T follicular helper cell (primary cell): ENCODE results near the gene UBE2R2.
"Not testable (repeated sequence)": the region's sequence is repeated elsewhere in the genome, so short reads cannot be mapped to it uniquely, and the experiment has no call there.

Source experiments
- DNase-seq: peaks from one replicate; pipeline ENCODE4 v3.0.0-alpha.2; 2020; ENCODE audit warnings: low read depth
- total RNA-seq, 2 experiments: gene quantifications; one replicate each; lab custom pipeline; 2026; lab: John Stamatoyannopoulos, UW

UBE2R2 gene, protein sequence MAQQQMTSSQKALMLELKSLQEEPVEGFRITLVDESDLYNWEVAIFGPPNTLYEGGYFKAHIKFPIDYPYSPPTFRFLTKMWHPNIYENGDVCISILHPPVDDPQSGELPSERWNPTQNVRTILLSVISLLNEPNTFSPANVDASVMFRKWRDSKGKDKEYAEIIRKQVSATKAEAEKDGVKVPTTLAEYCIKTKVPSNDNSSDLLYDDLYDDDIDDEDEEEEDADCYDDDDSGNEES
- total RNA-seq, result 37.8 to 44.1 reads per million in 2 experiments

DNA sequence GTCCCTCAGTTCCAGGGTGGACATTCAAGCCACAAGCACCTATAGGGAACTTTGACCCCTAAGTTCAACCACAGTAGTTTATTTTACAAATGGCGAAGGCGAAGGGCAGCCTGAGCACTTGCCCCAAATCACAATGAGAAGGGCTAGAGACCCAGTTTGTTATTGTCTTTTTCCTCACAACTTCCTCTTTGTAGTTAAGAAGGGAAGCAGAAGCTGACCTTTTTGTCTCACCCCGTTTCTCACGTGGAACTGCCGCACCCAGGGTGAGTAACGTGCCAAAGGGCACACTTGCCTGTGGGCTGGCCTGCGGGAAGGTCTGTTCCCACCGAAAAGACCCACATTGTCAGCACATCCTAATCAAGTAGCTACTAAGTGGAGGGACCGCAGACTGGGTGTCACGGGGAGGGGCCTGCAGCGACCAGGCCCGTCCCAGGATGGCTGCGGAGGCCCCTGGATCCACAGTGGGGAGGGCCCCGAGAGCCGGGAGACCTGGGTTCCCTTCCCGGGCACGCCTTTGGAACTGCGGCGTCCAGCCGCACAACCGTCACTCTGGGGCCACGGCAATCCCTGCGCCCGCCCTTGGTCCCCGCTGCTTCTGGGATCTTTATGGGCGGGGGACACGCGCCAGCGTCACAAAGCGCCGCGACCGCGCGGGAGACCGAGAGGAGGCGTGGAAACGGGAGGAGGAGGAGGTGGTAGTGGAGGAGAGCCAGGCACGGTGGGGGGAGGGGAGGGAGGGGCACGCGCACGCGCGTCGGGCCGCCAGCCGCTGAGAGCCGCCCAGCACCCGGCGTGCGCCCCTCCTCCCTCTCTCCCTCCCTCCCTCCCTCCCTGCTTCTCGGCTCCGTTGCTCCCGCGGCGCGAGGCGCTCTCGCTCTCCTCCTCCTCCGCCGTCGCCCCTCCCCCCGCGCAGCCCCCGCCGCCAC lies at the start of gene UBE2R2:
Gene UBE2R2, plus strand, starts transcription at position 834 of the 926 bp plus-strand sequence. CDS start 598 bp downstream, outside the sequence.
- DNase-seq, result peak; percentile 93

DNA sequence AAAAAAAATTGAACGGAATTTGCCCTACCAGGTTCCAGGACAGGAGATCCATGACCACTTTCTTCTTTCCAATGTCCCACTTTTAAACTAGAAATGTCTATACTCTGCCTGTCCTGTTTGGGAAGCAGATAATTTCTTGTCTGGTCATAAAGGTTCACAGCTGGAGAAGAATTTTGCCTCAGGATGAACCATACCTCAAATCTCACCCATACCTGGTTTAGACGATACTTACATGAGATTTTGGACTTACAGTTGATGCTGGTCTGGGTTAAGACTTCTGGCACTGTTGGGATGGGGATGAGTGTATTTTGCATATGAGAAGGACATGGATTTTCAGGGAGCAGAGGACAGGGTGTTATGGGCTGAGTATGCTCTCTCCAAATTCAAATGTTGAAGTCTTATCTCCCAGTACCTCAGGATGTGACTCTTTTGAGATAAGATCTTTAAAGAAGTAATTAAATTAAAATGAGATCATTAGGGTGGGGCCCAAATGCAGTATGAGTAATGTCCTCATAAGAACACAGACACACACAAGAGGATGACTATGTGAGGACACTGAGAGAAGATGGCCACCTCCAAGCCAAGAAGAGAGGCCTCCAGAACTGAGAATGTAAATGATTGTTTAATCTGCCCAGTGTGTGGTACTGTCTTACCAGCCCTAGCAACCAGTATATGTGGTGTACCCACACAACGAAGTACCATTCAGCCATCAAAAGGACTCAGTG lies 46.6 kb upstream of the UBE2R2 start:
- DNase-seq, result not testable (repeated sequence)

DNA sequence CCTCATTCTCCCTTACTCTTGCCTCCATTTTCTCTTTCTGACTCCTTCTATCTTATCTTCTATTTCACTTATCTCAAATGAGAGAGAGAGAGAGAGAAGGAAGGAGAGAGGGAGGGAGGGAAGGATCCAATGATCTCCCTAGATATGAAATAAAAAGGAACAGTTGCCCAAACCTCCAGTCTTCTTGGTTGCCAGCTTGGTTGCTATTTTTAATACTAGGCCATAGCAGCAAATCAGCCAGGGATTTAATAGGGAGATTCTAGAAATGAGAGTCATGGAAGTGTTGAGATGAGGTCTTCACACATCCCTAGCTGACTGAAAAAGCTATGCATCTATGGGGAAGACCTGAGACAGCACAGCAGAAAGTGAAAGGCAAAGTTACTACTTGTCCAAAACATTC lies 43.8 kb upstream of the UBE2R2 start:
- DNase-seq, result not testable (repeated sequence)

DNA sequence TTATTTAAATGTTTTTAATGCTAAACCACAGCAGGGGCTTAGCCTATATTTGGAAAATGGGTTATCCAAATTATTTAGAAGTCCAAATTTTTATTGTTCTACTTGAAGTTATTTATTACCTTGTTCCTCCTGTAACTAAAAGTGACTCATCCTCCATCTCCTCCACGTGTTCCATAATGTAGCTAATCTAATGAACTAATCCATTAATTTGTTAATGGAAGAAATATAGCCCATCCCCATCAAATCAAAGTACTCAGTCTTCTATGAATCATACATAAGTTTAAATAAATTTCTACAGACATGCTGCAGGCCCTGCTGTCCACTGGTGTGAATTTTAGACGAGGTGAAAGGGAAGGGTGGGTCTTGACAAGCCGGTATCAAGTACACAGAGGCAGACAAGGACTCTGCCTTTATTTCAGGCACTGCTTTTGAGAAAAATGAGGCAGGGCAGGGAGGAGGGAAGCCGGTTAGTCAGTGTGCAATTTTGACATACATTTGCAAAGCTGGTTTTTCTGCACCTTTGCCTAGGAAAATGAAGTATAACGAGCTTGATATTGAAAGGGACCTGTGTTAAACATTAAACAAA lies 42.8 kb upstream of the UBE2R2 start:
- DNase-seq, result not testable (repeated sequence)

DNA sequence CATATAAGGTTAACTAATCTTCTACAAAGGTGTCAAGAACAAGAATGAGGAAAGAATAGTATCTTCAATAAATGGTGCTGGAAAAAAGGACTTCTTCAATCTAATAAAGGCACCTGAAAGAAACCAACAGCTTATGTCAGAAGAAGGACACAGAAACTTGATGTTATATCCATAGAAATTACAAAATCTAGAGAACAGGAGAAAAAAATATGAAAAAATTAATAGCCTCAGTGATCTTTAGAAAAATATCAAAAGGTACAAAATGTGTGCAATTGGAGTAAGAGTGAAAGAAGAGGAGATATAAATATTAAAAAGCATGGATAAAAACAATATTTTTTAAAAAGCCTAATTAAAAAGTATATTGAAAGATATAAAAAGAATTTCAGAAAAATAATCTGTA lies 40.4 kb upstream of the UBE2R2 start:
- no peak for DNase-seq

DNA sequence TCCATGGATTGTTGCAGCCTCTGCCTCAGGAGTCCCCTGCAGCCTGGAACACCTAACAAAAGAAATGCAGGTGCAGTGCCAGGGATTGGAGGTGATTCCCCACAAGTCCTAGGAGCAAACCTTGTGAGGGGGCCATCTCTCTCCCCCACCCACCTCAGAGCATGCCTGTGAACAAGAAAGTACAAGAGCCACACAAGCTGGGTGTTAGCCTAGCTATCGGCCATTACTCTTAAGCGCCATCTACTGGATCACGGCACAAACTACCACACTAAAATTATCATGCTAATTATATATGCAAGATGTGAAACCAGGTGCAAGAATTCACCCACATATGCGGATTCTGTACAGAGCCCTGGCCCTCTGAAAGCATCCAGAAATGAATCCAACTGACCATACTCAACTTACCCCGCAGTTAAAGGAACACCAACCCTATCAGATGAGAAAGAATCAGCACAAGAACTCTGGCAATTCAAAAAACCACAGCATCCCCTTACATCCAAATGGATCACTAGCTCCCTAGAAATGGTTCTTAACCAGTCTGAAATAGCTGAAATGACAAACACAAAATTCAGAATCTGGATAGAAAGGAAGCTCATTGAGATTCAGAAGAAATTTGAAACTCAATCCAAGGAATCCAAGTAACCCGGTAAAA lies 38.1 kb upstream of the UBE2R2 start:
- DNase-seq, result peak; percentile 25

DNA sequence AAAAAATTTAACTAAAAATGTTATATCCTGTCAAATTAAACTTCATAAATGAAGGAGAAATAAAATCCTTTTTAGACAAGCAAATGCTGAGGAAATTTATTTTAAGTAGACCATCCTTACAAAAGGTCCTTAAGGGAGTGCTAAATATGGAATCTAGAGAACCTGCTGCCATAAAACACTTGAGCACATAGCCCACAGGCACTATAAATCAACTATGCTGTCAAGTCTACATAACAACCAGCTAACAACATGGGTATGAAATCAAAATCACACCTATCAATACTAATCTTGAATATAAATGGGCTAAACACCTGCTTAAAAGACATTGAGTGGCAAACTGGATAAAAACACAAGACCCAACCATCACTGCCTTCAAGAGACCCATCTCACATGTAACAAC lies 36.7 kb upstream of the UBE2R2 start:
- DNase-seq, result no peak

DNA sequence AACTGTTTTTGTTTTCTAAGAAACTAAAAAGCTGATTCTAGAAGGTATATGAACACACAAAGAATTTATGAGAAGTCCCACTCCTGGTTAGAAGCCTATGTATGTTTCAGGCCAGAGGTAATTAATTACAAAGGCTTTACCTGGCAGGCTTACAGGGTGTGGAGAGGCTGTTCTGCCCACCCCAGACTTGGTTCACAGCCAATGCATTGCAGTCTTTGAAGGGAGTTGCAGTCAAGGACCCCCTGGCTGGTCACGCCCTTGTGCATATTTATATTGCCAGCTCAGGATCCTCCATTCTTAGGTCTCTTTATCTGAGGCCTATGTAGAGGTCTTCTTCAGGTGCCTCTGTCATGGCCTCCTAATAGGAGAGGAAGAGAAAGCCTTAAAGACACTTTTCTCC lies 35.2 kb upstream of the UBE2R2 start:
- DNase-seq, result no peak

DNA sequence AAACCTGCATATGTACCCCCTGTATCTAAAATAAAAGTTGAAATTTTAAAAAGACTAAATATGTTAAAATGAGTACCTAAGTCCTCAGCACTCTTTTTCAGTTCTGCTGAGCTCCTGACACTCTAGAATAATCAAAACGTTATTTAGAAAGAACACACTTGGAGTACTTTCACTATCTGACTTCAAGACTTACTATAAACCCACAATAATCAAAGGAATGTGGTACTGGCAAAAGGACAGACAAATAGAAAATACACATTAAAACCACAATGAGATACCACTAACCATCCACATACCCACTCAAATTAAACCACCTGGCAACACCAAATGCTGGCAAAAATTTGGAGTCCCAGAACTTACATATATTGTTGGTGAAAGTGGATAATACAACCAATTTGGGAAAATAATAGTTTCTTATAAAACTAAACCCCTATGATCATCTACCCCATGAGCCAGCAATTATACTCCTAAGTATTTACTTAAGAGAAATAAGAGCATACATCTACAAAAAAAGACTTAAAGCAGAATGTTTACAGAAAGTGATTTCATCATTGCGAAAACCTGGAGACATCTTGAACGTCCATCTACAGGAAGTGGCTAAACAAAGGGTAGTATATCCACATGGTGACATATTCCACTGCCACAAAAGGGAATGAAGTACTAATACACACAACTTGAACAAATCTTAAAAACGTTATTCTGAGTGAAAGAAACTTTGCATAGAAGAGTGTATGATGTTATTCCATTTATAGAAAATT lies 34.4 kb upstream of the UBE2R2 start:
- no peak for DNase-seq

DNA sequence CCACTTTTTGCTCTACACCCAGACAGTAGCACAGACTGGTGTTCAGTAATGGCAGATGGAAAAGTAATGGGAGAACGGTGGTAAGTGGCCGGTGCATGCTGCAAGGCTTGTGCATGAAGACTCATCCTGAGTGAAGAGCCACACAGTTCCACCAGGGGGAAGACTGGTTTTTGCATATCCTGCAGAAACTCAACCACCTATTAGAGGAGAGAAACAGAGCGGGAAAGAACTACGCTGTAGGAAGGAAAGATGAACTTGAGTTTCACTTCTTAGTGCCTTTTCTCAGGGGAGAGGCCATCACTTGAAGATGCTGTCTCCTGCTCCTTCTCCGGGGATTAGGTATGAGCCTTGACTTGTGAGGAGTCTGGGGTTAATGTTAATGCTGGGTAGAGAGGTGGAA lies 31.0 kb upstream of the UBE2R2 start:
- DNase-seq, result no peak

DNA sequence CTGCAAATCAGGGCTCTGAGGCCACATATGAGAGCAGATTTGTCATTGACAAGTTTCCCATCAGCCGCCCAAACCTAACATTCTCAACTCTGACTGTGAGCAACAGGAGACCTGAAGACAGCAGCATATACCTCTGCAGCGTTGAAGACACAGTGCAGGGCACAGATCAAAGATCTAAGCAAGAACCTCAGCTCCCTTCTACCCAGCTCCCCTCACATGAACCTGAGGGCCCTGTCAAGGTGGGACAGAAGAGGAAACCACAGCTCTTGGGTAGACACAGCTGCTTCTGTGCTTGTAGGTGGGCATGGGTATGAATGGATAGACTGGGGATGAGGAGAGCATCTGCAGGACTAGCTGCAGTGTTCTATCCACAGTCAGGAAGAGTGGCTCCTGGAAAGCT lies 30.3 kb upstream of the UBE2R2 start:
- no peak for DNase-seq

DNA sequence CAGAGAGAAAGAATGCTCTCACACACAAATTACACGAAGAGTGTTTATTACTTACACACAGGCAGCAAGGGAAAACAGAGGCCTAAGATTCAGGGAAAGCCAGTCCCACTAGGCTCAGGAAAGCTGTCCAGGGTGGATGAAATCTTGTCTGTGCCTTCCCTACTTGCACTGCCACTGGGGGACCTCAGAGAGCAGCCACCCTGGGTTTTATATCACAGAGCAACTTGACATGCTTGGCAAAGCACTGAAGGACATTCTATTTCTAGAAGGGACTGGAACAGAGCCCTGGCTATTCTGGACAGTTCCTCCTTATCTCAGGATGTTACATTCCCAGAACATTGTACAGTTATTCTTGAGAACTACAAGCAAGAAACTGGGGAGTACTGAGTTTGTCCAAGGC lies 29.1 kb upstream of the UBE2R2 start:
- DNase-seq, result no peak

DNA sequence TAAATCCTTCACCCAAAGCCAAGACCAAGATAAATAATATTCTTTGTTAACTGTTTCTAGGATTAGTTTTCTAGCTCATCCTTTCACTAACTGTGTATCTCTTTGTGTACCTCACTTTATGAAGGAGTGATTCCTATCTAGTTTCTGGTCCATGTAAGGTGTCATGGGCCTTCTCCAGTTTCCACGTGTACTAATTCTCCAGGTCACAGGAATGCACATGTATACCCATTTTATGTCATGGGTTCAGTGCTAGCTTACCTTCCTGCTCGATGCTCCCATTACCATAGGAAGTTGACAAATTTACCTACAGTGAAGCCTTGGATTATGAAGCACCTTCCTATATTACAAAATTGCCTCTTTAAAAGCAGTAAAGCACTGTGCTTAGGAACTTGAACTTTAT lies 27.5 kb upstream of the UBE2R2 start:
- not testable (repeated sequence) for DNase-seq

DNA sequence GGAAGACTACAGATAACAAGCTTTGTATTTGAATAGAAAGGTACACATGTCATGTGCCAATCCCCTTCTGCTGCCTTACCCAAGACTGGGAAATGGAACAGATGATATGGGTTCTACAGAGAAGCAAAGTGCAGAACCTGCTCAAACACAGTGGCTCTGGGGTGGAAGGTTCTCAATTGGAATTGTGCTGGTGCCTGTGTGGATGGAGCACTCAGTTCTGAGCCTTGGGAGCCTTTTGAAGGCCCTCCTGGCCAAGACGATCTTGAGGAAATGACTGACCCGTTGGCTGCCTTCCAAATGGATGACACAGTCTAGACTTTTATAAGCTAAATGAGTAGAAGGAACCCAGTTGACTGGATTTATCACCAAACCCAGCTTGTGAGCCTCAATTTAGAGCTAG lies 25.8 kb upstream of the UBE2R2 start:
- DNase-seq, result no peak

DNA sequence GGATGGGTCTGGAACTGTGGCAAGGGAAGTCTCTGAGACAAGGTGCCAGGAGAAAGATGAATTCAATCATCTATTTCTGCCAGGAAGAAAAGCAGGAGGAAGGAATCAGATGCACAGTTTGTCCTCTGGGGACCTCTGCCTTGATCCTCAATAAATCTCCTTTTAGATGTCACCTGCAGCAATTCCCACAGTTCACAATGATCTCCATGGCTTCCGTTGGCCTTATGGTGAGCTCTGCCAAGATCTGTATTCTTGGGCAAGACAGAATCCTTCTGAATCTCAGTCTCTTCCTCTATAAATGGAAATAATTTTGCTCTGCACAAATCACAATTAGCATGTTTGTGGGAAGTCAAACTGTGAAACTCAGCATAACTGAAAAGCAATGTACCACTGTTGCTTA lies 23.5 kb upstream of the UBE2R2 start:
- DNase-seq, result not testable (repeated sequence)

DNA sequence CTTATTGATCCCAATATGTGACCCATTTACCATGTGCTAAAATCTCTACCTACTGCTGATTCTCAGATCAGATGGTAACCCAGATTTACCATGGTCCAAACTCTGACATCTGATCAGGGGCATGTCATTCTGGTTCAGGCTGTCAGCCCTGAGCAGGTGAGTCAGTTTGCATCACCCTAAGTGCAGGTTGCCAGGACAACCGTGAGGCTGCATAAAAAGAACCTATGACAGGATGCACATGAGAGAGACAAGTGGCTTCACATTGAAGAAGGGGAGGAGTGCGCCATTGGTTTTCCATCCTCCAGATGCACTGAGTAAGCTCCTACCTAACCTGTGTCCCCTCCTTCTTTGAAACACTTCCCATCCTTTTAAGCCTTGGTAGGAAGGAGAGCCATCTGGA lies 22.4 kb upstream of the UBE2R2 start:
- DNase-seq, result no peak

DNA sequence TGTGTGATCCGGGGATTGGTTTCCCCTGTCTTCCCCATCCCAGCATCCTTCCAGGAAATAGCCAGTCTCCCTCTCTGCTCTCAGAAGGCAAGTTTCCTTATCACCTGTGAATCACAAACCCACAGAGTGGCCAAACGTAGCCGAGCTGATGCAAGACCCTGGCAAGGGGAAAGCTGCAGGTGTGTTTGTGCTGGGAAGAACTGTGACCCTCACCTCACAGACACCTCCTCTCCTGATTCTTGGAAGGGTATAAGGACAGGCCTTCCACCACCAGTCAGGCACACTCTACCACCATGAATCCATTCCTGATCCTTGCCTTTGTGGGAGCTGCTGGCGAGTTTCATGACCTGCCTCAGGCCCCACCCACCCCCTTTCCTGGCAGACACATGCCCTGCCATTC lies 21.7 kb upstream of the UBE2R2 start, which contains the start of gene PRSS3:
Gene PRSS3, plus strand, starts transcription at position 281 of the 400 bp plus-strand sequence. Its CDS starts 13 bp downstream, at position 294.
- DNase-seq, result no peak

DNA sequence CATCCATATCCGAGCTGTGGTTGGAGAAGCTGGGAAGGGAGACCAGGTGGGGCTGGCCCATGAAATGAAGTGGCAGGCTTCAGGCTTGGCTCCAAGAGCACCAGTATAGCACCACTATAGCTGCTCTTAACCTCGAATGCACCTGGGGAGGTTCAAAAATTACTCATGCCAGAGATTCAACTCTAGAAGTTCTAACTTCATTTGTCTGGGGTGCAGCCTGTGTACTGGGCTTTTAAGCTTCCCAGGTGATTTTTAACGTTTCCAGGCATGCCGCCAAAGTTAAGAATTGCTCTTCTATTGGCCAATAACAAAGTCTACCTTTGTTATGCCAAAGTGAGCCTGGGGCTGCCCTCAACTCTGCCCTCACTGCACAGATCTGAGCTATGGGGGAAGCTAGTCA lies 21.1 kb upstream of the UBE2R2 start:
- no peak for DNase-seq

DNA sequence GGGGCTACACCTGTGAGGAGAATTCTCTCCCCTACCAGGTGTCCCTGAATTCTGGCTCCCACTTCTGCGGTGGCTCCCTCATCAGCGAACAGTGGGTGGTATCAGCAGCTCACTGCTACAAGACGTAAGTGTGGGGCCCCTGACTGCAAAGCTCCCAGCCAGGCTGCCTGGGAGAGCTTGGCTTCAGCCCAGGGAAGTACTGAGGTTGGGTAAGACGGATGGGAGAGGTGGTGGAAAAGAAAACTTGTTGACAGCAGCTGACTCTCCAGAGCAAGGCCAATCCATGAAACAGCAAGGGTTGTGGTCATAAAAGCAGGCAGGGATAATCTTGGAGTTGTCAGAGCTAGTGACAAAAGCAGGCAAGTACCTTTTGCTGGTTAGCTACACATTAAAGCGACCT lies 20.3 kb upstream of the UBE2R2 start:
- not testable (repeated sequence) for DNase-seq

DNA sequence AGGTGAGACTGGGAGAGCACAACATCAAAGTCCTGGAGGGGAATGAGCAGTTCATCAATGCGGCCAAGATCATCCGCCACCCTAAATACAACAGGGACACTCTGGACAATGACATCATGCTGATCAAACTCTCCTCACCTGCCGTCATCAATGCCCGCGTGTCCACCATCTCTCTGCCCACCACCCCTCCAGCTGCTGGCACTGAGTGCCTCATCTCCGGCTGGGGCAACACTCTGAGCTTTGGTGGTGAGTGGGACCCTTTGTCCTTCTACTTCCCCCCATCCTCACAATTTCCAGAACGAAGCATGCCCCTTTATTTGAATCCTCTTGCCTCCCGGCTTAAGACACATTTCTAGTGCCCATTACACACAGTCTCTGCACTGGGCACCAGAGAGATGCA lies 19.1 kb upstream of the UBE2R2 start:
- DNase-seq, result no peak

DNA sequence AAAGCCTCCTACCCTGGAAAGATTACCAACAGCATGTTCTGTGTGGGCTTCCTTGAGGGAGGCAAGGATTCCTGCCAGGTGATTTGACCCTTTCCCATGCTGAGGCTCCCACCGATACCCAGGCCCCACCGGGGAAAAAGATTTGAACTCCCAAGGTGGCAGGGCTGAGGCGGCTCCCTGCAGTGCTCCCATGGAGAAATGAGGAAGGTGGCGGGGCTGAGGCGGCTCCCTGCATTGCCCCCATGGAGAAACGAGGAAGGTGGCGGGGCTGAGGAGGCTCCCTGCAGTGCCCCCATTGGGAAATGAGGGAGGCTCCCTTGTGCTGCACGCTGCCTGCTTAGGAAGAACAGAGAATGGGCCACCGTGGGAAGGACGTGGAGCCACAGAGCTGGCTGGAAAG lies 18.4 kb upstream of the UBE2R2 start:
- DNase-seq, result no peak
